Activated CD4-positive, alpha-beta T cell treated with anti-CD3 and anti-CD28 coated beads, Interleukin-2, Interleukin-4, amounts not matched to agents 100 ng/mL and 50 ng/mL, durations not matched to agents 16 hours and 8 hours (primary cell): Measurements from ENCODE around the gene EGR1.
"Not testable (repeated sequence)": the region's sequence is repeated elsewhere in the genome, so short reads cannot be mapped to it uniquely, and the experiment has no call there.

Experiments
- DNase-seq: peaks from one replicate; pipeline ENCODE4 v3.0.0-alpha.2; 2020; ENCODE audit warnings: low spot score

The EGR1 gene

DNA sequence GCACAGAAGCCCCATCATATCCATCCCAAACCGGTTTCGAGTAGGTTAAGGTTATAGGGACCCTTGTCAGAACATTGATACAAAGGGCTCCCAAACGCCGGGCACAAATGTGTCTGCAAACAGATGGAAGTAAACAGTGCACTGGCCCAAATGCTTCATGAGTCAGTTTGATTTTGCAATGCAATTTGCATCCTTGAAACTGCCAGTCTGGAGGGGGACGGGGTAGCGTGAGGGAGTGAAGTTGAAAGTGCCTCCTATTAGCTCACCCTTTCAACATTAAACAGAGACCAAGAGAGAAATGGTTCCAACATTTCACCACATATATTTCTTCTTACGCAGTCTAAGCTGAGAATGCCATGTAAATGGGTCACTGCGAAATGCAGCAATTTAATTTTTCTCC, 42.2 kb downstream of the EGR1 start:
- DNase-seq = not testable (repeated sequence)

DNA sequence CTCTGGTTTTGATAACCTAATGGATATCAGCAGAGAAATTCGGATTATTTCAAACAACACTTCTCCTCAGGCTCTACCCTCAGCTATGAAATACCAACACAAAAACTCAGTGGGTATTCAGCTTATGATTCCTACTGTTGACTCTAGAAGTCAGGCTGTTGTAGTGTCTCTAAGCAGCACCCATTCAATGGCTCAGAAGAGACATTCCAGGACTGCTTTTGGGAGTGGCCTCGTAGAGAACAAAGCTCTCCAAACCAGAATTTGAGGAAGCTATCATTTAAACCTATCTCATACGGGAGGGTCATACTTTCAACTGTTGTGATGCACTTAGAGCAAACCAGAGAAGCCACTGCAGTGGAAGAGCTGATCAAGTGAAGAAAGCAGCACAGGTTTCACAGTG, 43.7 kb downstream of the EGR1 start:
- DNase-seq = no peak

DNA sequence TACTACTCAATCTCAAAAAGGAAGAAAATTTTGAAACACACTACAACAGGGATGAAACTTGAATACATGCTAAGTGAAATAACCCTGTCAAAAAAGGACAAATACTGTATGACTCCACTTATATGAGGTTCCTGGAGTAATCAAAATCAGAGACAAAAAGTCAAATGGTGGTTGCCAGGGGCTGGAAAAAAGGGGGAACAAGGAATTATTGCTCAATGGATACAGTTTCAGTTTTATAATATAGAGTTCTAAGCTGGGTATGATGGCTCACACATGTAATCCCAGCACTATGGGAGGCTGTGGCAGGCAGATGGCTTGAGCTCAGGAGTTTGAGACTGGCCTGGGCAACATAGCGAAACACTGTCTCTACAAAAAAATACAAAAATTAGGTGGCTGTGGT, 48.7 kb downstream of the EGR1 start:
- no peak for DNase-seq

DNA sequence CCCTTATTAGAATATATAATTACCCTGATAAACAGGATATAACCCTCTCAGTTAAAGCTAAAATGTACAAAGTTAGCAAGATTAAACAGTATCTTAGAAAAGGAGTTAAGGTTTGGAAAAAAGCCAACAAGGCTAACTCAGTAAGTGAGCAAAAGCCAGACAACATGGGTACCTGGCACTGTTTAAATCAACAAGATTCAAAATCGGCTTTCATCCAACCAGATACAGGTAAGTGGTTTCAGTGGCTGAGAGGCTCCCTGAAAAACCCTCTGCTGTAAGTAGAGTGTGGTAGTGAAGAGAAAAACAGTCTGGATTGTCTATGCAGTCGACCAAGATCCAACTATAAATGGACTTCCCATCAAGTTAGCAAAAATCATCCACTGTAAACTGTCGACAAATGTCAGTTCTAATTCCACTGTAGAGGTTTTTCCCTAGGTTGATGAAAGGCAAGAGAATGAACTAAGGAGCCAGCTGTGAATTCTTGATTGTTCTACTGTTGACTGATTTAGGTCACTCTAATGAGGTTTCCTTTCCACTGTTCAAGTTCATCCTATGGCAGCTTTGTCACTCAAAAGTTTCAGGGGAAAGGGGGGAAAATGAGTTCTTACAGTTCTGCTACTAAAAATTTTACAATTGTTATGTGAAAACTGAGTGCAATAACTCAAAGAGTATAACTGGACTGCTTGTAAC, 50.4 kb downstream of the EGR1 start:
- DNase-seq = no peak

DNA sequence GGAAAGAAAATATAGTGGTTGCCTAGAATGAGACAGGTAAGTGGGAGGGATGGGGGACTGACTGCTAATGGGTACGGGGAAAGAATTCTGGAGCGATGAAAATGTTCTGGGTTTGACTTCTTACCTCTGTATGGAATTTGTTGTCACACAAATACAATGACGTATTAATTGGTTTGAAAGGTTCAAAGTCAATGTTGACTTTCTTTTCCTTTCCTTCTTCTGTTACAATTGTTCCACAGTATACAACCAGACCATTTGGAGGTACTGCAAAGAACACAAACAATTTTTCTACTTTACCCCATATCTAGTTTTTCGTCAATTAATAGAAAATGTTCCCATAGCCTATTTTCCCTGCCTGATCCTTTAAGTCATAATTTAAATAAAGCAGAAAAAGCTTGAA, 52.2 kb downstream of the EGR1 start:
- DNase-seq = no peak
